AG10803 (cell line): Measurements from ENCODE around the gene TBC1D16.

Source experiments
- DNase-seq: peaks from one replicate; pipeline ENCODE4 v3.0.0; 2010; ENCODE audit warnings: low read depth
- H3K4me3 ChIP-seq: 2 replicates; pipeline ENCODE4 v1.5.1; 2011; ENCODE audit warnings: mild to moderate bottlenecking, low read length, control low read depth
- CTCF ChIP-seq: conservative IDR thresholded peaks from 2 replicates; pipeline ENCODE4 v1.5.1; 2011; ENCODE audit warnings: mild to moderate bottlenecking, low read length, control low read depth, inconsistent platforms

TBC1D16 gene

GRCh38 chr17:79989106-79989835 lies 46.4 kb downstream of the TBC1D16 start:
- DNase-seq: no peak
- no peak for TF ChIP-seq CTCF
- H3K4me3 ChIP-seq: no peak overlapping the region

GRCh38 chr17:79988185-79988971 lies 47.3 kb downstream of the TBC1D16 start:
- no peak for TF ChIP-seq CTCF
- peak overlapping the region; percentile 52 for H3K4me3 ChIP-seq
- DNase-seq: peak; percentile 77

GRCh38 chr17:79987935-79988184 lies 47.8 kb downstream of the TBC1D16 start:
- no peak for DNase-seq
- peak overlapping the region; percentile 52 for H3K4me3 ChIP-seq
- TF ChIP-seq CTCF: no peak

- H3K4me3 ChIP-seq: no peak overlapping the region
- DNase-seq: no peak
Observed at GRCh38 chr17:79987187-79987934, 48.3 kb downstream of the TBC1D16 start.

GRCh38 chr17:79986411-79987186 lies 49.1 kb downstream of the TBC1D16 start:
- TF ChIP-seq CTCF: no peak
- DNase-seq: no peak
- no peak overlapping the region for H3K4me3 ChIP-seq

More at GRCh38 chr17:79987187-79987934, 48.3 kb downstream of the TBC1D16 start:
- no peak for TF ChIP-seq CTCF

- TF ChIP-seq CTCF: no peak
- DNase-seq: no peak
- H3K4me3 ChIP-seq: no peak overlapping the region
Observed at GRCh38 chr17:79985943-79986391, 49.7 kb downstream of the TBC1D16 start.
